ENCODE results near the gene ADORA2A.

Gene ADORA2A

DNA sequence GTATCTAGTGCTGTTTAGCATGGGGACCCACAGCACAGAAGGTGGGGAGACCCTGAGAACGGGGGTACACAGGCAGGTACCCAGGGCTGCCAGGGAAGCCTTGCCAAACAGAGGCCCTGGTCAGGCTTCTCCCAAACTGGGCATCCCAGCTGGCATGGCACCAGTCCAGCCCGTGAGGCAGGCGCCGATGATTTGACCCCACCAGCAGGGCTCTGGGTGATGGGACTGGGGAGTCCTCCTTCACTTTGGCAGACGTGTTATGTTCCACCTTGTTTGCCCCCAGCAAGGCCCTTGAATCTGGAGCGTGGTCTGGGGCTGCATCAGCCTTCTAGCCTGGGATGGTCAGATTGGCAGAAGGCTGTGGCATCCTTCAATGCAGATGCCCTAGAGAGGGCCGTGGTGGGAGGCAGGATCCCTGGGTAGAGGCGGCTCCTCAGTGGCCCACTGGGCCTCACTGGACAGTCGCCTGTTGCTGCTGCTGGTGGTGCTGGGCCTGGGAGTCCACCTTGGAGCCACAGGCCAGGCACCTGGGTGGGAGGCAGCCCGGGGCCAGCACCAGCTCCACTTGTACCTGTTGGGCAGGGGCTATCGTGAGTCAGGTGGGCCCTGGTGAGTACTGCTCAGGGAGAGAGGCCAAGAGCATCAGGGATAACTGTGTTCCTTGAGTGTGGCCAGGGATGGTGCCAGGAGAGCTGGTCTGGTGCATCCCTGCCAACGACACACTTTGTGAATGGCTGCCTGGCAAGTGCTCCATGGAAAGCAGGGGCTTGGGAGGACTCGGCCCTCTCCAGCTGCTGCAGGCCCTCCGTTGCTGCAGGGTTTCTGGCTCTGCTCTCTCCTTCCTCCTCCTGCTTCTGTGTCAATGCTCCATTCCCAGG lies 3.3 kb downstream of the ADORA2A start:
- peaks cover 84% of the 10 kb centered on the region for H3K79me2 ChIP-seq (ENCODE audit: insufficient read depth, low read depth)

DNA sequence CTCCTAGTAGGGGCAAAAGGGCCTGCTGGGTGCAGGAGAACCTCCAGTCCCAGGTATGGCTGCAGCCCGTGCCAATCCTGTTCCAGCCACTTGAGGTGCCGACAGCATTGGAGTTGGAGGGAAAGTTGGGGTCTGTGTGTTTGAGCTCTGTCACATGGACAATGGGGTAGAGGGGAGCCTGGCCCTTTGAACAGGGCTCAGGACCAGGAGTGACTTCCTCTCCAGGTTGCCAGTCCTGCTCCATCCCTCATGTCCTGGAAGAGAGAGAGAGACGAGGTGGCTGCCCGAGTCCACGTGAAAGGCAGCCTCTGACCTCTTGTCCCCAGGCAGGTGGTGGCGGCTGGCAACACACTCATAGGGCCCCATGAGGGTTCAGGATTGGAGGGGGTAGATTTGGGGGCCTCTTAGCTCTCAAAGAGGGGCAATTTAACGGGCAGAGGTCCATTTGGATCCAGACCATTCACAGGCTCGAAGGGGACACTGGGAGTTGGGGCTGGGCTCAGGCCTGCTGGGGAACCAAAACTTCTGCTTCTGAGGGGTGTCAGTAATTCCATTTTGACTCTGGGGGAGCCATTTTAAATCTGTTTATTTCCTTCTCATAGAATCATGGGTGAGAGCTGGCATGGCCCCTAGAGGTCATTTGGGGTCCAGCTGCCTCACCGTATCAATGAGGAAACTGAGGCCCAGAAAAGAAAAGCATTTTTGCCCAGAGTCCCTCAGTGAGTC lies 4.1 kb downstream of the ADORA2A start:
- Histone ChIP-seq H3K27me3 (ENCODE audit: insufficient read depth, low read depth) (no peaks in the 10 kb centered on the region), H3K36me3 (ENCODE audit: insufficient read depth) (no peaks in the 10 kb centered on the region), H2AFZ (ENCODE audit: low read depth) (no peak overlapping the region), H3K79me2 (ENCODE audit: insufficient read depth, low read depth) (peaks cover 84% of the 10 kb centered on the region), H3K4me1 (ENCODE audit: low read depth, poor library complexity, severe bottlenecking) (peaks cover 89% of the 10 kb centered on the region), H3K27ac (peak overlapping the region; percentile 100), H3K4me2 (peak overlapping the region; percentile 99), H3K4me3 (IDR thresholded peaks at IDR 0.05; ENCODE audit: insufficient read depth, low read depth, low read length) (no peak overlapping the region), H4K20me1 (ENCODE audit: insufficient read depth) (no peaks in the 10 kb centered on the region), H3K9ac (peak overlapping the region; percentile 90; the same call in 1 of the 2 replicates)
- TF ChIP-seq, protein P1, sequence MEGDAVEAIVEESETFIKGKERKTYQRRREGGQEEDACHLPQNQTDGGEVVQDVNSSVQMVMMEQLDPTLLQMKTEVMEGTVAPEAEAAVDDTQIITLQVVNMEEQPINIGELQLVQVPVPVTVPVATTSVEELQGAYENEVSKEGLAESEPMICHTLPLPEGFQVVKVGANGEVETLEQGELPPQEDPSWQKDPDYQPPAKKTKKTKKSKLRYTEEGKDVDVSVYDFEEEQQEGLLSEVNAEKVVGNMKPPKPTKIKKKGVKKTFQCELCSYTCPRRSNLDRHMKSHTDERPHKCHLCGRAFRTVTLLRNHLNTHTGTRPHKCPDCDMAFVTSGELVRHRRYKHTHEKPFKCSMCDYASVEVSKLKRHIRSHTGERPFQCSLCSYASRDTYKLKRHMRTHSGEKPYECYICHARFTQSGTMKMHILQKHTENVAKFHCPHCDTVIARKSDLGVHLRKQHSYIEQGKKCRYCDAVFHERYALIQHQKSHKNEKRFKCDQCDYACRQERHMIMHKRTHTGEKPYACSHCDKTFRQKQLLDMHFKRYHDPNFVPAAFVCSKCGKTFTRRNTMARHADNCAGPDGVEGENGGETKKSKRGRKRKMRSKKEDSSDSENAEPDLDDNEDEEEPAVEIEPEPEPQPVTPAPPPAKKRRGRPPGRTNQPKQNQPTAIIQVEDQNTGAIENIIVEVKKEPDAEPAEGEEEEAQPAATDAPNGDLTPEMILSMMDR (conservative IDR thresholded peaks at IDR 0.05; ENCODE audit: low read depth, low read length): no peak; the same call in 1 of the 2 replicates

More for the DNA sequence above, 3.3 kb downstream of the ADORA2A start:
- TF ChIP-seq, protein P1 (conservative IDR thresholded peaks at IDR 0.05; ENCODE audit: low read depth, low read length): no peak
- Histone ChIP-seq H3K27me3 (ENCODE audit: insufficient read depth, low read depth) (no peaks in the 10 kb centered on the region), H3K4me2 (peak overlapping the region; percentile 99), H3K9ac (peak overlapping the region; percentile 94; the same call in 1 of the 2 replicates), H2AFZ (ENCODE audit: low read depth) (no peak overlapping the region), H3K36me3 (ENCODE audit: insufficient read depth) (no peaks in the 10 kb centered on the region), H3K4me1 (ENCODE audit: low read depth, poor library complexity, severe bottlenecking) (peaks cover 89% of the 10 kb centered on the region), H4K20me1 (ENCODE audit: insufficient read depth) (no peaks in the 10 kb centered on the region), H3K4me3 (IDR thresholded peaks at IDR 0.05; ENCODE audit: insufficient read depth, low read depth, low read length) (no peak overlapping the region), H3K27ac (peak overlapping the region; percentile 100)

DNA sequence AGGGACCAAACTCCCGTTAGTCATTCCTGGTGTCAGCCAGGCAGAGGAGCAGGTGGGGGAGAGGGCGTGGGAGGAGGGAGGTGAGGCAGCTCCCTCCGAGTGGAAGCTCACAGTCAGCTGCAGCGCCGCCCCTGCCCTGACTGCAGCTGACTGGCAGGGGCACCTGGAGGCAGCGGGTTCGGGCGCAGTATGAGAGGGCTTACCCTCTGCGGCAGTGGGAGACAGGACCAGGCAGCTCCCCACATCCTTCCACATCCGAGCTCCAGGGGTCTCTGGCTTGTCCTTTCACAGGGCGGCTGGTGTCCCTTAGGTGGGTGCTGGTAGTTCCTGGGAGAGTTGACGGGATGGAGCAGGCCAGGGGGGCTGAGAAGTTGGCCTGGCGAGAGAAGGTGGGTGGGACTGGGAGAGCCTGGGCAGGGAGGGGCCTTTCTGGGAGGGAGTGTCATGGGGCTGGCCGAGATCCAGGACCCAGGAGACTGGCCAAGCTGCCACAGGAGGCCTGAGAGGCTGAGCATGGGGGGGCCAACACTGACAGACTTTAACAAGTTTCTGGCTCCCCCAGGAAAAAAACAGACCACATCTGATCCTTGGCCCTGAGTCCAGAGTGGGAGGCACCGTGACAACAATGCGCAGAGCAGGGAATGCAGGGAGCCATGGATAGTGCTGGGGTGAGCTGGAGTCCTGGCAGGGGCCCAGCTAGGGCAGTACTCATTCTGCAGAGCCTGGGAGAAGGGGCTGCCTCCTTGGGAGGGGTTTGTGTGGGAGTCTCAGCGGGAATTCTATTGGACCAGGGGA lies 4.9 kb downstream of the ADORA2A start:
- H2AFZ ChIP-seq (ENCODE audit: low read depth): no peak overlapping the region
- peak overlapping the region; percentile 100 for H3K27ac ChIP-seq
- H3K4me3 ChIP-seq (IDR thresholded peaks at IDR 0.05; ENCODE audit: insufficient read depth, low read depth, low read length): no peak overlapping the region
- peaks cover 89% of the 10 kb centered on the region for H3K4me1 ChIP-seq (ENCODE audit: low read depth, poor library complexity, severe bottlenecking)
- H3K79me2 ChIP-seq (ENCODE audit: insufficient read depth, low read depth): peaks cover 85% of the 10 kb centered on the region
- no peaks in the 10 kb centered on the region for H3K27me3 ChIP-seq (ENCODE audit: insufficient read depth, low read depth)
- peak overlapping the region; percentile 99 for H3K4me2 ChIP-seq
- TF ChIP-seq, protein P1 (conservative IDR thresholded peaks at IDR 0.05; ENCODE audit: low read depth, low read length): no peak; the same call in 1 of the 2 replicates
- no peaks in the 10 kb centered on the region for H4K20me1 ChIP-seq (ENCODE audit: insufficient read depth)
- no peaks in the 10 kb centered on the region for H3K36me3 ChIP-seq (ENCODE audit: insufficient read depth)
- H3K9ac ChIP-seq: peak overlapping the region; percentile 90; the same call in 1 of the 2 replicates

All from KMS-11 (cell line).